ENCODE data around the gene HS6ST1. TPM values are rescaled to one million over a fixed set of nuclear protein-coding genes. Genes with fewer than 3 reads are reported as not detected.
"Not testable (repeated sequence)": the region's sequence is repeated elsewhere in the genome, so short reads cannot be mapped to it uniquely, and the experiment has no call there.

The HS6ST1 gene
- total RNA-seq, 1 donor from 2014 or later = 30.8 TPM

DNA sequence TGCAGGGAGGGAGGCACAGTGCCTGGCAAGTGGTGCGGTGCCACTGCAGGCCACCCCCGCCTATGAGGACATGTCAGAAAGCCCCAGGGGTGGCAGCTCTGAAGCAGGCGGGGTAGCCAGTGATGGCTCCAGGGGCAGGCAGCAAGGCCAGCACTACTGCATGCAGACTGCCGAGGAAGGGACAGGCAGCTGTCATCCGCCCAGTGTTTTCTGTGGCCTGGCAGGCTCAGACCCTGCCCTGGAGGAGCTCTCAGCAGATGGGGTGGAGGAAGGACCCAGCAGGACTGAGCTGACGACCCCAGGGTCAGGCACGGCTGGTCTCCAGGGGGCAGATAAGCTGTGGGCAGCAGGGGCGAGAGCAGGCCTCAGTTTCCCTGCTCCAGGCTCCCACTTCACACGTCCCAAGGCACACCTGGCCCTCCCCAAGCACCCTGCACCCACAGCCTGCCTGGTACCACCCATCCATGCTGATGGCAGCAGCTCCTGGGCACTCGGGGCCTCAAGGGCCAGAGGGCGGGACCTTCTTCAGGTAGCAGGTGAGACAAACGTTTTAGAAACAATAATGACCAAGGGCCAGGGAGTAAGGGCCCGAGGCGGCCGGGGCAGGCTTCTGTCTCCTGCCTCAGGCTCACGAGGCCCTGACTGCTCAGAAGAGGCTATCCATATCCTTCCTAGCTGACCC lies 48.5 kb downstream of the HS6ST1 start:
- DNase-seq (ENCODE audit: low read depth) = peak; percentile 64

DNA sequence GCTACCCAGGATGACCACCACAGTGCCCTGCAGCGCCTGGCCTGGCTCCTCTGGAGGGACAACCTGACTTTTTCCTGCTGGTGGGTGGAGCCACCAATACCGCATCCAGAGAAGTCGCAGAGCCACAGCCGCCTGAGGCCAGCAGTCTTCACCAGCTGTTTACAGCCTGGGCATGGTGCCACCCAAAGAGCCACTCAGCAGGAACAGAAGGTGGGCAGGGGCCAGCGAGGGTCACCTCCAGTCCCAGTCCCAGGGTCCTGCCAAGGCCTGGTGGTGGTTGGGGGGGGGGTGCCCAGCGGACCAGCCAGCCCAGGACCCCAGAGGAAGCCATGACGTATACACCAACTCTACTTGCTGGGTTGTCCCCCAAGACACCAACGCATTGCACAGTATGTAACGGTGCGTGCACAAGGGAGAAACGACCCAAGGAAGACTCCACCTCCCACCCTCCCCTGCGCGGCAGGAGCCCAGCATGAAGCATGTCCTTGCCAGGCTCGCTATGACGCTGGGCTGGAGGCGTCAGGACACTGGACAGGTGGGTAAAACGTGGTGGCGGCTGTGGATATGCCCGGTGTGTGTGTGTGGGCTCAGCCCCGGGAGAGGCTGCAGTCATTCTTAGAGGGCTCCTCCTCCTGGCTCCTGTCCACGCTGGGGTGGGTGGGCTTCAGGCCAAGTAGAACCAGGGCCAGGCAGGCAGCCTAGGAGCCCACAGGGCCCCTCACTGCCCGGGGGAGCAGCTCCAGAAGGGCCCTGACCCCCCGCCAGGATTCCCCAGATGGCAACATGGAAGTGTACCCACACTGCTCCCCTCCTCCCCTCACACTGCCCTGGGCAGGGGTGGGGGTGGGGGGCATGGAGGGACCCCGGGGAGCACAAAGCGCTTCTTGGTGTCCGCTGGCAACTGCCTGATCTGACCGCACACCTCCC lies 49.3 kb downstream of the HS6ST1 start:
- DNase-seq (ENCODE audit: low read depth) = no peak

DNA sequence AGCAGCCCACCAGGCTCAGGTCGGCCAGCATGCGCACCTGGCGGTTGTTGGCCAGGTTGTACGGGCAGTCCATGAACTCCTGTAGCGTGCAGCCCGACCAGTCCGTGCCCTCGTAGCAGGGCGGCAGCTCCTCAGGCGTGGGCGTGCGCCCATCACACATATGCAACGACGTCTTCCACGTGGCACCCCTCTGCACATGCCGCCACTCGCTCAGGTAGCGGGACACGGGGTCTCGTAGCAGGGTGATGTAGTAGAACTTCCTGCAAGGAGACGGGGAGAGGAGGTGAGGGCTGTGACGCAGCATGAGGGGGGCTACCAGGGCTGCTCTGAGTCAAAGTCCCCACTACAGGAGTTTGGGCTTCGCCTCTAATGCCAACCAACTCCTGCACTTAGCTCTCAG lies 50.1 kb downstream of the HS6ST1 start:
- DNase-seq (ENCODE audit: low read depth) = not testable (repeated sequence)

DNA sequence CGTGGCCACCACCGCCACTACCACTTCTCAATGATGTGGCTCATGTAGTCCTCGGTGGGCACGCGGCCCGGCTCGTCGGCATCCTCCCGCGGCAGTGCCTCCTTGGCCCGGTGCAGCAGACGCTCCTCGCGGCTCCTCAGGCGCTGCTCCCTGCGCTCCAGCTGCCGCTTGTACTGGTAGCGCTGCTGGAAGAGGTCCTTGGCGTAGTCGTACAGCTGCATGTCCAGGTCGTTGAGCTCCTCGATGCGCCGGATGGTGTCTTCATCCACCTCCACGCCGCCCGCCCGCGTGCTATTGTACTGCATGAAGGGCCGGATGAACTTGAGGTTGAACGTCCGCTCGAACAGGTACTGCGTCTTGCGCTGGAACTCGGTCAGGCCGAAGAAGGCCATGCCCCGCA lies 50.5 kb downstream of the HS6ST1 start:
- DNase-seq (ENCODE audit: low read depth) = not testable (repeated sequence)

DNA sequence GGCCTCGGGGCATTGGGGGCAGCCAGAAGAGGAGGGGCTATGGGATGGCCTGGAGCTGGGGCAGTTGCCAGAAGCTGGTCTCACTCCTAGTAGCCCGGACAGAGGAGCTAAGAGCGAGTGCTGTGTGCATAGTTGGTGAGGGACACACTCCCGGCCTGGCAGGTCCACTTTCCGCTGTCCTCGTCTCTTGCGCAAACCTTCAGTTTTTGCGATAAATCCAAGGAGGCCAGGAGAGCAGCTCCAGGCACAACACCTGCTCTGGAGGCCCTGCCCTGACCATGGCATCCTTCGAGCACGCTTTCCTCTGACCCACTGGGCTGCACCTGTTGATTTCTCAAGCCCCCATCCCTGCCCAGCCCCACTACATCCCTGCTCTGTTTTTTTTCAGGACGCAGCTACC lies 51.0 kb downstream of the HS6ST1 start:
- DNase-seq (ENCODE audit: low read depth) = not testable (repeated sequence)

DNA sequence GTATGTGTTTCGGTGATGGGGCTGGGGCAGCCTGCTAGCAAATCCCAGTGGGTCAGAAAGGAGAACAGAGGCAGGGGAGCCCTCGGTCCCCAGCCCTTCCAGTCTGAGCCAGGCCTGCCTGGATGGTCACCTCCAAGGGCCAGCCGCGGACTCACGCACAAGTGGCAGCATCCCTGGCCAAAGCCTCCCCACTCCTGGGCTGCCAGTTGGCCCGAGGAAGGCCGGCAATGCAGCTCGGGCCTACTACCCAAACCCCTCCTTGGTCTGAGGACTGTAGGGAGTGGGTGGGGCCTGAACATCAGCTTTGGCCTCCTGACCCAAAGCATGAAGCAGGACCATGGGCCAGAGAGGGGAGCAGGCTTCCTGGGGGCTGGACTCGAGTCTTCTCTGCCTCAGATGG lies 51.5 kb downstream of the HS6ST1 start:
- DNase-seq (ENCODE audit: low read depth) = not testable (repeated sequence)

DNA sequence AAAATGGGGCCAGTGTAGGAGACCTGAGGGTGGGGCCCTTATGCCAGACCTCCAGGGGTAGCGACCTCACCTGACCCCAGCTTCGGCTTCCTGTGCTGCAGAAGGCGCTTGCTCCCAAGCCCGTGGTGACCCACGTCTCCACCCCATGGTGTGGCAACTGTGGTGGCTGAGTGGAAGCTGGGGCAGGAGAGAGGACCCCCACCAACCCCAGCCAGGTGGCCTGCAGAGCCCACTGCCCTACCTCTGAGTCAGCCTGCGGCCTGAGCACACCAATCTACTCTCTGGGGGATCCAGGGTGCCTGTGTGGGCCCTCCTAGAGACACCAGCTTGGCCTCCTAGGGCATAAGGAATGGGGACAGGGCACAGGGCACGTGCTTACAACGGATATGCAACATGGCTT lies 52.2 kb downstream of the HS6ST1 start:
- DNase-seq (ENCODE audit: low read depth) = not testable (repeated sequence)

DNA sequence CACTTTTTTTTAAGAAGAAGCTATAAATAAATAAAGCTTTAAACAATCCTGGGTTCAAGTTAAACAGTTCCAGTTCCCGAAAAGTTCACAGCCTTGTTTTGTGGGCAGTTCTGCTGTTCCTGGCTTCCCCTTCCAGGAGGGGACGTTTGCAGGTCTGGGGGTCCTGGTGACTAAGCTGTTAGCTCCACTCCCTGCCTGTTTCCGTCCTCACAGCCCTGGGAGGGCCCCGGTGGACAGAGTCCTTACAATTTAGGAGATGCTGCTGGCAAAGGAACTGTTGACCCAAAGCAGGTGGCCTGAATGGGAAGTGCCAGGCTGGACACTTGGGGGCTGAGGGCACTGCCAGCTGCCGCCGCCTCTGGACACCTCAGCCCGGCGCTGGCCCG lies 53.1 kb downstream of the HS6ST1 start:
- not testable (repeated sequence) for DNase-seq (ENCODE audit: low read depth)

DNA sequence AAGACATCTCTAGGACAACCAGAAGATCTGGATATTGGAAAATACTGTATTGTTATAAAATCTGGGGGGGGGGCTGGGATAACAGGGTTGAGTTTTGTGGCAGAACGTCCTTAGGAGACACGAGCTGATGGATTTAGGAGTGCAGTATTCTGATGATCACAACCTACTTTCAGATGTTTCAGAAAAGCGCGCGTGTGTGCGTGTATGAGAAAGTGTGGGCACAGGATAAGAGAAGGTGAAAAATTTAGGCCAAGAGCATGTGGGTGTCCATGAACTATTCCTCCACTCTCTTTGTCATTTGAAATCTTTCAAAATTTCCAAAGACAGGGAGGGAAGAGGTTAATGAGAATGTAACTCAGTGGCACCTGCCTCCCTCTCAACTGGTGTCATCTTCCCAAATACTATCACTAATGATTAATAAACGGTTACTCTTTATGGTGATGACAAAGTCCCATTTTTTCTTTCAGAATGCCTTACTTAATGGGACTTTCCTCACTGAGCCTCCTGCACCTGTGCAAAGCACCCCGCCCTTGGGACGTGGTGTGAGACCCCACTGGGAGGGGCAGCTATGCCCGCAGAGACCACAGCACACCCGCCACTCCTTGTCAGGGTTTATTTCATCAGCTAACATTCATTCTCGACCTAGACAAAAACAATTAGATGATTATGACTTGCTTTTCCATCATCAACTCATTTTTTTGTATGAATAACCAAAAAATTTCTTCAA lies 53.6 kb downstream of the HS6ST1 start:
- DNase-seq (ENCODE audit: low read depth) = no peak

DNA sequence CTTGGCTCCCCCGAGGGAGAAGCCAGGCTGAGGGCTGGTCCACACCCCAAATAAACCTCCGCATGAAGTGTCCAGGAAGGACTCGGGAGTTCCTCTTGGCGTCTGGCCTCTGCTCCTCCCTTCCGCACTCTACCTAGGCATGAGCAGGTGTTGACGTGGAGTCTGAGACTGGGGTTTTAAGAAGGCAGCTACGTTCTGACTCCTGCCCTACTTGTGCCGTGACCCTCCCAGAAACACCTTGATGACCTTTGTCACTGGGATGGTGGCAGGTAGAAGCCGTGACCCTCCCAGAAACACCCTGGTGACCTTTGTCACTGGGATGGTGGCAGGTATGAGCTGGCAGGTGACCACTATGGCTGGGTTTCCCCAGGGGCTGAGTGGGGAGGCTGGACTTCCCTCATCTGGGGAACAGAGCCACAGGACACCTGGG lies 54.8 kb downstream of the HS6ST1 start:
- no peak for DNase-seq (ENCODE audit: low read depth)

DNA sequence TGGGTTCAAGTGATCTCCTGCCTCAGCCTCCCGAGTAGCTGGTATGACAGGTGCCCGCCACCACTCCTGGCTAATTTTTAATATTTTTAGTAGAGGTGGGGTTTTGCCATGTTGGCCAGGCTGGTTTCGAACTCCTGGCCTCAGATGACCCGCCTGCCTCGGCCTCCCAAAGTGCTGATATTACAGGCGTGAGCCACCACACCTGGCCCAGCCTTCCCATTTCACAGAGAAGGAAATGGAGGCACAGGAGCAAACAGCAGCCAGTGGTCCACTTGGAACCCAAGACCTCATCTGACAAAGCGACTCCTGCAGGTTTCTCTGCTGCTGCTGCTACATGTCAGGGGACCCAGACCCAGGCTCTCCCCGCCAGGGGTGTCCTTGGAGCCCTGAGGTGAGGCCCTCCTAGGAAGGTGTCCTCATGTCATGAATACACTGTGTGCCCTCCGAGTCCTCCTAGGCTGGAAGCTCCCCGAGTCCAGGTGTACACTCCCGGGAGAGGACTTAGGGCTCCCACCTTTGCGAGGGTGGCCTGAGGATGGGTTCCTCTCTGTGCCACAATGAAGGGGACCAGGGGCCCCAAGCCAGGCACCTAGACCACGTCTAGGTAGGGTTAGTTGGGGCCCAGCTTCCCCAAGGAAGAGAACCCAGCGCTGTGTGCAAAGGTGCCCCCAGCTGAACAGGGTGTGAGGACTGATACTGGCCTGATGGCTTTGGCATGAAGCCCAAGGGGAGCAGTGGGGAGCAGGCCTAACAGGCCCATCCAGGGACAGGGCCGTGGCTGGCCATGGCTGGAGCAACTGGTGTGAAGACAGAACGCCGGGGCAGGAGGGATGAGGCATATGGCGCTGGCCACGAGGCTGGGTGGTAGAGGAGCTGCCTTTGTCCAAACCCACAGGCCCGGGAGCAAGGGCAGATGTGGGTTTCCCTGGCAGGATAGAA lies 56.1 kb downstream of the HS6ST1 start:
- peak; percentile 52 for DNase-seq (ENCODE audit: low read depth)

DNA sequence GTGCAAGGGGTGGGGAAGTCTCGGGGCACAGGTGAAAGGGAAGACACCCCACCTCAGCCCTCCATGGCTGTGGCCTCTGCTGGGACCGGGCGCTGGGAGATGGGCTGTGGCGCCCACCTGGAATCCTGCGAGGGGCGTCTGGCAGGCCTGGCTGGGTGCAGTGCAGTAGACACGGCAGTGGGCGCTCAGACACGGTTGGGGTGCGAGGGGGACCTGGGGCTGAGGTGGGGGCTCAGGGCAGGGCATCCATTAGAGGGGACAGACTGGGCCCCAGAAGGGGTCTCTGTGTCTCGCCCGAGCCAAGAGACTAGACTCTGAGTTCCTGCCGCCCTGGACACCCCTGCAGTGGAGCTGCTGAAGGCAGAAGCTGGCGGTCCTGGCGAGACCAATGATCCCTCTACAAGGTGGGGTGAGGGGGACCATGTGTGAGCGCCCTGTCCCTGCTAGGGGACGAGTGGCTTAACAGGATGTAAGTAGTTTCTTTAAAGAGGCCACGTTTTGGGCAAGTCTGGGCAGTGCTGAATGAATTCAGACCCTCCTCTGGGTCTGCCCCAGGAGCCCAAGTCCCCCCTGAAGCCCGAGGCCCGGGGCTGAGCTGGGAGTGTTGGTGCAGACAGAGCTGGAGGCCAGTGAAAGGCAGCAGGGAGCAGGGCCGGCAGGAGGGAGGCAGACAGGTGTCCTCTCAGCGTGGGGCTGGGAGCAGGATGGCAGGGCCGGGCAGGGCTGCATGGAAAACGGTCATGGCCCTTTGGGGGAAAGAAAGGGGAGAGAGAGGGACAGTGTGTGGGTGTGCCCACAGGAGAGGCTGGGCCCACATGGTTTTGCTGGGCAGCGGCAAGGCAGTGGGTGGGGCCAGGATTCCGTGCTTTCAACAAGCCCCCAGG lies 57.2 kb downstream of the HS6ST1 start:
- DNase-seq (ENCODE audit: low read depth) = no peak

DNA sequence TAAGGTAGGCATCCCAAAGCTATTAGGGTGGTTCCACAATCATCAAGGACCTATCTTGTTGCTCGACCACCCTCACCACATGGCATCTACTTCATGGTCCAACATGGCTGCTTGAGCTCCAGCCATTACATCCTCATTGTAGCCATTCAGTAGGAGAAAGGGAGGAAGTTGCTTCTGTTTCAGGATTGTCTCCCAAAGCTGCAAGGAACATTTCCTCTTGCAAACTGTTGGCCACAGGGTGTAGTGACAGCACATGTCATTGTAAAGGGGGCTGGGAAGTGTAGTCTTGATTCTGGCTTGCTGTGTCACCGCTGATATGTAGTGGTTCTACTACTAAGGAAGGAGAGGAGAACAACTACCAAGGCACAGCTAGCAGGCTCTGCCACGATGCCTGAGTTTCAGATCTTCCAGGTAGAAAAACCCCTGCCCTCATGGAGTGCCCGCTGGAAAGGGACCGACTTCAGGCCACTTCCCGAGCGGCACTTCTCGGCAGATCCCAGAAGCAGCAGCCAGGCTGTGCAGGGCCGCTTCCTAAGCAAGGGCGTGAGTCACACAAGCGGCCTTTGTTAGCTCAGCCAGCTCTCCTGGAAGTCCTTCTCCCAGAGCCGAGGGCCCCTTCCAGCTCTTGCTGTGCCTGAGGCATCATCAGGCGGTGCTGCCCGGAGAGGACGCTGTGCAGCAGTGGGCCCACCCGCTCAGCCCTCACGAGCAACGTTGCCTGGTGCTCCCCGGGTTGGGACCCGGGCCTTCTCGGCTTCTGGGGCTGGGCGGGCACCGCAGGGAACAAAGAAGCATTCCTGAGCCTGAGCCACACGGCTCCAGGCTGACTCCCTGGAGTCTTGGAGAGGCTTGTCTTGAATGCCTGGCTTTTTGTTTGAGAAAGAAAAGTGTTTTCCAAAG lies 58.2 kb downstream of the HS6ST1 start:
- DNase-seq (ENCODE audit: low read depth) = no peak

DNA sequence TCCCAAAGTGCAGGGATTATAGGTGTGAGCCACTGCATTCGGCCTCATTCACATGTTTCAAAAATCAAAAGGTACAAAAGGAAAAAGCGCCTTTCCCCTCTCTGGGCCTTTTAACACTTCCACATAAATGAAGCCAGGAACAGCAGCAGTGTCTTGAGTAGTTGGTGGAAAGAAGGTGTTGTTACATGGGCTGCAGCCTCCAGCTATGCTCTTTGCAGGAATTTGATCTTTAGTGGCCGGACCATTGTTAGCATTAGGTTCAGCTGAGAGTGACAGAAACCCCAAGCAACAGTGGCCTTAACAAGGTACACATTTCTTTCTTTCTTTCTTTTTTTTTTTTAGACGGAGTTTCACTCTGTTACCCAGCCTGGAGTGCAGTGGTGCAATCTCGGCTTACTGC lies 59.1 kb downstream of the HS6ST1 start:
- no peak for DNase-seq (ENCODE audit: low read depth)

DNA sequence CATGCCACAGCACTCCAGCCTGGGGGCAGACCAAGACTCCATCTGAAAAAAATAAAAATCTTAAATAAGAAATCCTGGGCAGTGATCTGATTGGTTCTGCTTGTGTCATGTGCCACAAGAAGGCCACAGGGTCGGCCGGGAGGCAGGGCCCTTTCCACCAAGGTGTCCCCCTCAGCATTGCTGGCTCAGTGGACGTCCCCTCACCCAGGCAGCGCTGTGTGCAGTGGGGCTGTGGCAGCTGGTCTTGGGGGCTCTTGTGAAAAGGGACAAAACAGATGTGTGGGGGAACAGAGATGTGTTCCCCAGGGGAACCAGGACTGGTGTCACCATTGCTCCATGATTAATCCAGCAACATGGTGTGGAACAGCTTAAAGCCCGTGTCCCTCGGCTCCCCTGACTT lies 60.5 kb downstream of the HS6ST1 start:
- DNase-seq (ENCODE audit: low read depth) = no peak

DNA sequence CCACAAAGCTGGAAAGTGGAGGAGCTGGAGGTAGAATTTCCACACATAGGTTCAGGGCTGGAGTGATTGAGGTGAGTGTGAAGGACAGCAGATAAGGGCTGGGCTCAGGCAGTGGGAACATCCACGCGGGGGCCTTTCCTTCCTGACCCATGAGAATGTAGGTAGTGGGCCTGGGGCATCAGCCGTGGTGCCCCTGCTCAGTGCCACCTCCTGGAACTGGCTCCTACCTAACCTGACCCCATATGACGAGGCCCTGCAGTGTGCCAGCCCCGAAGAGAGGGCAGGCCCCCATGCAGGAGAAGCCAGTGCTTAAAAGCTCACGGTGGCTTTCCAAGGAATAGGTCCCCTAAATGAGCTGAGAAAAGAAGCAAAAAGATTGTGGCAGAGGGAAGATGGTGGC lies 66.2 kb downstream of the HS6ST1 start:
- no peak for DNase-seq (ENCODE audit: low read depth)

DNA sequence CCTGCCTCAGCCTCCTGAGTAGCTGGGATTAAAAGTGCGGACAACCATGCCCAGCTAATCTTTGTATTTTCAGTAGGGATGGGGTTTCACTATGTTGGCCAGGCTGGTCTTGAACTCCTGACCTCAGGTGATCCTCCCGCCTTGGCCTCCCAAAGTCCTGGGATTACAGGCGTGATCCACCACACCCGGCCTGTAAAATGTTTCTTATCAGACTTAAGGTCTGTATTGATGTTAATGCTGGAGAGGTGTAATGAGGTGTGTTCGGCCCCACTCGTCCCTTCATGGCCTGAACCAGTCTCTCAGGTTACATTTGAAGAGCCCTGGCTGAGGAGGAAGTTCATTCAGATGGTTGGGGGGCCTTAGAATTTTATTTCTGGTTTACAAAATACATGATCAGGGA lies 66.6 kb downstream of the HS6ST1 start:
- not testable (repeated sequence) for DNase-seq (ENCODE audit: low read depth)

DNA sequence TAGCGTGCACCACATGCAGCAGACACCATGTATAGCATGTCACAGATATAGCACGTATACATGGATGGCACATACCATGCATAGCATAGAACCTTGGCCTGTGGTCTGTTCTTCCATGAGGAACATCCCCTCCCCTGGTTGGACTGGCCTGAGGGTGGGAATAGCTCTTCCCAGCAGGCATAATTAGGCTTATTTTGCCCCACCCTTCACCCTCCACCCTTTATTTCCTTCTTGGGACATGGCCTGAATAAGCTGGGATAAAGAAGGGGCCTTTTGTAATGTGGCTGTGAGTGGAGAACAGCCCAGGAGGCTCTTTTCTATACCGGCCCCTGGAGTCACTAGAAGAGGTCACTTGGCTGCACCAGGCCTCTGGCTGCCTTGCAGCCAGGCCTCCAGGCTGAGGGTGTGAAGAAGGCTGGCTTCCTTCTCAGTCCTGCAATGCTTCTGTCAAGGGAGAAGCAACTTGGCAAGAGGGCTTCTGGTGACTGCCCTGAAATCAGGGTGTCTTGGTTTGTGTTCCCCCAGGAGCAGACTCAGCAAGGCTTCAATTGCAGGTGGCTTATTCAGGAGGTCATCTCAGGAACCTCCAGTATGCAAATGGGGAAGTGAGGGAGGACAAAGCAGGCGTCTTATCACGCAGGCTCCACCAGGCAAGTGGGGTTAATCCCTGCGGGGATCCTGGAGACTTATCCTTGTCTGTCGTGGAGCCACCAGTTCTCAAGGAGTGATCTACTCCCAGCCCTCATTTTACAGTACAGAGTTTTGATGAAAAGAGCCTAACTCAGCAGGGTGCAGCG lies 68.2 kb downstream of the HS6ST1 start:
- no peak for DNase-seq (ENCODE audit: low read depth)

All from myocyte (in vitro differentiated cells).